GM12878 (cell line): Measurements from ENCODE around the gene ECHDC1. TPM values are rescaled to one million over a fixed set of nuclear protein-coding genes. Genes with fewer than 3 reads are reported as not detected.

ENCODE experiments used
- CBX5 ChIP-seq: sonication (generic); IDR thresholded peaks from 2 replicates; pipeline ENCODE4 v1.6.1; 2016; ENCODE audit warnings: low read depth, moderate library complexity, mild to moderate bottlenecking, inconsistent platforms
- IKZF1 ChIP-seq: fragments of 450-650 bp; conservative IDR thresholded peaks from 2 replicates; pipeline ENCODE4 v1.6.1; 2017; ENCODE audit warnings: antibody characterized with exemption, mild to moderate bottlenecking
- MEF2A ChIP-seq: IDR thresholded peaks from 2 replicates; pipeline ENCODE4 v1.6.1; 2011; ENCODE audit warnings: low read depth, mild to moderate bottlenecking, low read length, moderate library complexity; ENCODE audit not compliant: insufficient read depth
- MEF2B ChIP-seq: fragments of 450-650 bp; IDR thresholded peaks from 2 replicates; pipeline ENCODE4 v1.6.1; 2018; ENCODE audit warnings: mild to moderate bottlenecking, moderate library complexity; ENCODE audit not compliant: partially characterized antibody, poor library complexity, severe bottlenecking
- NFYB ChIP-seq: IDR thresholded peaks from 2 replicates; pipeline ENCODE4 v1.6.1; 2011; ENCODE audit warnings: low read depth, mild to moderate bottlenecking, low read length, improper control_type of control experiment, moderate library complexity; ENCODE audit not compliant: insufficient read depth
- RFX5 ChIP-seq: IDR thresholded peaks from 2 replicates; pipeline ENCODE4 v1.6.1; 2011; ENCODE audit warnings: low read depth, low read length, improper control_type of control experiment
- YBX1 ChIP-seq: fragments of 450-650 bp; IDR thresholded peaks from 2 replicates; pipeline ENCODE4 v1.6.1; 2016; ENCODE audit warnings: antibody characterized with exemption
- polyA plus RNA-seq, 11 experiments: library from polyadenylated mRNA; depleted of rRNA in 4 of 11; unstranded in 6 of 11; stranded (reverse) in 5 of 11; fragments of >200 nt; fragmentation: Nextera tagmentation in 4 of 11; fragmentation: Illumina TruSeq in 1 of 11; extraction: Ambion mirVana in 4 of 11; extraction: Trizol in 1 of 11; gene quantifications; 1 replicate in 1 of 11; 2 replicates in 10 of 11; pipeline versions ENCODE4 v1.2.1 to v1.2.3, GENCODE V29; 2011 to 2016; ENCODE audit warnings: inconsistent platforms in 2 of 11, missing spikeins in 2 of 11, low read depth in 1 of 11
- total RNA-seq, 4 experiments: library from RNA; depleted of rRNA in 3 of 4; stranded (reverse); fragments of >200 nt in 3 of 4; fragmentation: Illumina TruSeq in 1 of 4; extraction: Trizol in 1 of 4; gene quantifications; 2 replicates each; pipeline versions ENCODE4 v1.2.1 to v1.2.3, GENCODE V29; 2013 to 2021
- TF ChIP-seq, protein P1 (sequence below): fragments of 450-650 bp; IDR thresholded peaks from 2 replicates; pipeline ENCODE4 v1.6.1; 2016; ENCODE audit warnings: mild to moderate bottlenecking, moderate library complexity, borderline replicate concordance
- TF ChIP-seq, protein P2 (sequence below): fragments of 450-650 bp; formaldehyde crosslinking; IDR thresholded peaks from 2 replicates; pipeline ENCODE4 v1.4.0; 2022; ENCODE audit warnings: mild to moderate bottlenecking, moderate library complexity

ECHDC1 gene
- total and polyA plus RNA-seq, 10 of the 15 experiments (the other 5 are each of a cell fraction or from before 2014, with no cell fraction given) = 46.2 to 111 (median 70.7) TPM

DNA sequence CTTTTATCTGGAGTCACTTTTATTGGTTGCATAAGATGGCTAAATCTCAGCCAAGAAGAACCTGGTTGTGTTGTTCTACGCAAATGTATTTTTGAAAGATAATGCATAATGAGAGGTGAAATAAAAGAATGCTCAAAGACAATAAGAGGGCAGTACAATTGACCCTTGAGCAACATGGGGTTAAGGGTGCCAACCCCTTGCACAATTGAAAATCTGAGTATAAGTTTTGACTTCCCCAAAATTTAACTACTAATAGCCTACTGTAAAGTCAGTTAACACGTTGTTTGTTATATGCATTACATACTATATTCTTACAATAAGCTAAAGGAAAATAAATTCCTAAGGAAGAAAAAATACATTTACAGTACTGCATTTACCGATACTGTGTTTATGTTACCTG is 70.8 kb downstream of the ECHDC1 start (continued):
- TF ChIP-seq, protein P1, sequence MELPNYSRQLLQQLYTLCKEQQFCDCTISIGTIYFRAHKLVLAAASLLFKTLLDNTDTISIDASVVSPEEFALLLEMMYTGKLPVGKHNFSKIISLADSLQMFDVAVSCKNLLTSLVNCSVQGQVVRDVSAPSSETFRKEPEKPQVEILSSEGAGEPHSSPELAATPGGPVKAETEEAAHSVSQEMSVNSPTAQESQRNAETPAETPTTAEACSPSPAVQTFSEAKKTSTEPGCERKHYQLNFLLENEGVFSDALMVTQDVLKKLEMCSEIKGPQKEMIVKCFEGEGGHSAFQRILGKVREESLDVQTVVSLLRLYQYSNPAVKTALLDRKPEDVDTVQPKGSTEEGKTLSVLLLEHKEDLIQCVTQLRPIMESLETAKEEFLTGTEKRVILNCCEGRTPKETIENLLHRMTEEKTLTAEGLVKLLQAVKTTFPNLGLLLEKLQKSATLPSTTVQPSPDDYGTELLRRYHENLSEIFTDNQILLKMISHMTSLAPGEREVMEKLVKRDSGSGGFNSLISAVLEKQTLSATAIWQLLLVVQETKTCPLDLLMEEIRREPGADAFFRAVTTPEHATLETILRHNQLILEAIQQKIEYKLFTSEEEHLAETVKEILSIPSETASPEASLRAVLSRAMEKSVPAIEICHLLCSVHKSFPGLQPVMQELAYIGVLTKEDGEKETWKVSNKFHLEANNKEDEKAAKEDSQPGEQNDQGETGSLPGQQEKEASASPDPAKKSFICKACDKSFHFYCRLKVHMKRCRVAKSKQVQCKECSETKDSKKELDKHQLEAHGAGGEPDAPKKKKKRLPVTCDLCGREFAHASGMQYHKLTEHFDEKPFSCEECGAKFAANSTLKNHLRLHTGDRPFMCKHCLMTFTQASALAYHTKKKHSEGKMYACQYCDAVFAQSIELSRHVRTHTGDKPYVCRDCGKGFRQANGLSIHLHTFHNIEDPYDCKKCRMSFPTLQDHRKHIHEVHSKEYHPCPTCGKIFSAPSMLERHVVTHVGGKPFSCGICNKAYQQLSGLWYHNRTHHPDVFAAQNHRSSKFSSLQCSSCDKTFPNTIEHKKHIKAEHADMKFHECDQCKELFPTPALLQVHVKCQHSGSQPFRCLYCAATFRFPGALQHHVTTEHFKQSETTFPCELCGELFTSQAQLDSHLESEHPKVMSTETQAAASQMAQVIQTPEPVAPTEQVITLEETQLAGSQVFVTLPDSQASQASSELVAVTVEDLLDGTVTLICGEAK = no peak
- TF ChIP-seq MEF2B (no peak), RFX5 (no peak), NFYB (no peak), CBX5 (no peak), YBX1 (no peak), IKZF1 (no peak), MEF2A (no peak)
- TF ChIP-seq, protein P2, sequence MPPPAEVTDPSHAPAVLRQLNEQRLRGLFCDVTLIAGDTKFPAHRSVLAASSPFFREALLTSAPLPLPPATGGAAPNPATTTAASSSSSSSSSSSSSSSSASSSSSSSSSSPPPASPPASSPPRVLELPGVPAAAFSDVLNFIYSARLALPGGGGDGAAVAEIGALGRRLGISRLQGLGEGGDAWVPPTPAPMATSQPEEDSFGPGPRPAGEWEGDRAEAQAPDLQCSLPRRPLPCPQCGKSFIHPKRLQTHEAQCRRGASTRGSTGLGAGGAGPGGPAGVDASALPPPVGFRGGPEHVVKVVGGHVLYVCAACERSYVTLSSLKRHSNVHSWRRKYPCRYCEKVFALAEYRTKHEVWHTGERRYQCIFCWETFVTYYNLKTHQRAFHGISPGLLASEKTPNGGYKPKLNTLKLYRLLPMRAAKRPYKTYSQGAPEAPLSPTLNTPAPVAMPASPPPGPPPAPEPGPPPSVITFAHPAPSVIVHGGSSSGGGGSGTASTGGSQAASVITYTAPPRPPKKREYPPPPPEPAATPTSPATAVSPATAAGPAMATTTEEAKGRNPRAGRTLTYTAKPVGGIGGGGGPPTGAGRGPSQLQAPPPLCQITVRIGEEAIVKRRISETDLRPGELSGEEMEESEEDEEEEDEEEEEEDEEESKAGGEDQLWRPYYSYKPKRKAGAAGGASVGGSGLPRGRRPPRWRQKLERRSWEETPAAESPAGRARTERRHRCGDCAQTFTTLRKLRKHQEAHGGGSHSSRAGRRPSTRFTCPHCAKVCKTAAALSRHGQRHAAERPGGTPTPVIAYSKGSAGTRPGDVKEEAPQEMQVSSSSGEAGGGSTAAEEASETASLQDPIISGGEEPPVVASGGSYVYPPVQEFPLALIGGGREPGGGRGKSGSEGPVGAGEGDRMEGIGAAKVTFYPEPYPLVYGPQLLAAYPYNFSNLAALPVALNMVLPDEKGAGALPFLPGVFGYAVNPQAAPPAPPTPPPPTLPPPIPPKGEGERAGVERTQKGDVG = no peak
